ENCODE data around the gene PSG5. TPM values are rescaled to one million over a fixed set of nuclear protein-coding genes. Genes with fewer than 3 reads are reported as not detected.

The PSG5 gene
- 17.2 and 100 TPM in 2 replicates for total RNA-seq

DNA sequence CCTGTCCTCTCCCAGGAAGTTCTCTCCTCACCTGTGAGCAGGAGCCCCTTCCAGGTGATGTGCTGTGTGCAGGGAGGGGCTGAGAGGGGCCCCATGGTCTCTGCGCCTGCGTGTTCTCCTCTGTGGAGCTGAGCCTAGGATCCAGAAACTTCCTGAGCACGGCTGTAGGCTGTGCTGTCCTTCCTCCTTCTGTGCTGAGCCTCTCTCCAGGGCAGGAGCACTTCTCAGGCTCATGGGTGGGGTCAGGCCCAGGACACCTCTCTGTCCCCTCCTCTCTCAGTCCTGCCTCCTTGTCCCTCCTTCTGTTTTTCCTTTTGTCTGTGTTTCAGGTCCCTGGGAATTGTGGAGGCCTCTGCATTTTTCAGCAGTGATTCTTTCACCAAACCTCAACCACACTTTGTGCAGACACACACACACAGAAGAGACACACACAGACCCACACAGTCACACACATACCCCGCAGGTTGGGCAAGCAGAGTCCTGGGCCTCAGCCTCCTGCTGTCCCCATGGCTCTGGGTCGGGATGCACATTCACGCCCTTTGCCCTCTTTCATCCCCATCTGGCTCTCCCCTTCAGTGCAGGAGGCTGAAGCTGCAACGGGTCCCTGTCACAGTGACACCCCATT, at the start of gene PSG5:
TSS of gene PSG5 (minus strand) at position 226 of the 625 bp plus-strand sequence. CDS start at position 95, 131 bp downstream.

DNA sequence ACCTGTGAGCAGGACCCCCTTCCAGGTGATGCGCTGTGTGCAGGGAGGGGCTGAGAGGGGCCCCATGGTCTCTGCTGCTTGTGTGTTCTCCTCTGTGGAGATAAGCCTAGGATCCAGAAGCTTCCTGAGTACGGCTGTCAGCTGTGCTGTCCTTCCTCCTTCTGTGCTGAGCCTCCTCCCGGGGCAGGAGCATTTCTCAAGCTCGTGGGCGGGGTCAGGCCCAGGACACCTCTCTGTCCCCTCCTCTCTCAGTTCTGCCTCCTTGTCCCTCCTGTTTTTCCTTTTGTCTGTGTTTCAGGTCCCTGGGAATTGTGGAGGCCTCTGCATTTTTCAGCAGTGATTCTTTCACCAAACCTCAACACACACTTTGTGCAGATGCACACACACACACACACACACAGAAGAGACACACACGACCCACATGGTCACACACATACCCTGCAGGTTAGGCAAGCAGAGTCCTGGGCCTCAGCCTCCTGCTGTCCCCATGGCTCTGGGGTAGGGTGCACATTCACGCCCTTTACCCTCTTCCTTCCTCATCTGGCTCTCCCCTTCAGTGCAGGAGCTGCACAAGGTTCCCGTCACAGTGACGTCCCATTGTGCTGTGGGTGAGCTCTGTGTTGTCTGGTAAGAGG, 19.3 kb upstream of the PSG5 start, which contains the start of gene PSG4:
TSS of gene PSG4 (minus strand) at position 168 of the 635 bp plus-strand sequence. CDS start at position 66, 102 bp downstream.

Other genes starting within 250 kb of the PSG5 start
- 0.16 TPM in 1 of 2 replicates, not detected in the other for gene PSG7, start 249.3 kb downstream of the PSG5 start, total RNA-seq
- 0.97 TPM in 1 of 2 replicates, not detected in the other for gene PSG11, start 160.1 kb downstream of the PSG5 start, total RNA-seq
- 0.65 and 2.4 TPM in 2 replicates for gene PSG2, start 103.8 kb downstream of the PSG5 start, total RNA-seq
- gene PSG4, start 19.1 kb upstream of the PSG5 start, total RNA-seq, result 0.24 and 34.1 TPM in 2 replicates
- under 0.01 and 0.12 TPM in 2 replicates for gene PSG9, start 83.0 kb upstream of the PSG5 start, total RNA-seq
- gene CD177, start 167.2 kb upstream of the PSG5 start, total RNA-seq, result under 0.01 TPM in 1 of 2 replicates, not detected in the other
- not detected in 2 replicates for gene TEX101, start 228.4 kb upstream of the PSG5 start, total RNA-seq

All from hair follicle dermal papilla cell (primary cell).